Pancreas (tissue), 10 donors: ENCODE measurements around the gene NSUN2. TPM values are rescaled to one million over a fixed set of nuclear protein-coding genes. Genes with fewer than 3 reads are reported as not detected.

Experiments used
- ATAC-seq, 4 donors: fragments of 200-7000 bp; cut with Tn5 transposase; one replicate each; pipeline versions ENCODE4 v1.8.0 to v1.9.1; 2020; ENCODE audit warnings: mild to moderate bottlenecking in 4 of 4, moderate library complexity in 4 of 4
- DNase-seq, 6 donors: peaks; one replicate each; pipeline ENCODE4 v3.0.0-alpha.2; 2020
- FAIRE-seq: peaks from 2 replicates; lab custom pipeline; 2012; peaks lifted over from hg19 to GRCh38; lab: Jason Lieb, UNC
- H3K27ac ChIP-seq, 4 donors: fragments of 200-600 bp; sonication (generic); 1 replicate in 3 of 4; 2 replicates in 1 of 4; pipeline versions ENCODE4 v1.5.0 to v1.8.0; 2020
- H3K27me3 ChIP-seq, 4 donors: fragments of 200-600 bp; one replicate each; pipeline ENCODE4 v1.8.0; 2021
- H3K36me3 ChIP-seq, 3 donors: fragments of 200-600 bp; sonication (generic) in 1 of 3; one replicate each; pipeline versions ENCODE4 v1.5.0 to v1.8.0; 2020 to 2021
- H3K4me1 ChIP-seq, 3 donors: fragments of 200-600 bp; one replicate each; pipeline ENCODE4 v1.8.0; 2021
- H3K4me3 ChIP-seq, 4 donors: fragments of 200-600 bp; sonication (generic) in 2 of 4; one replicate each; pipeline versions ENCODE4 v1.5.0 to v1.8.0; 2020 to 2021
- H3K9me3 ChIP-seq, 4 donors: fragments of 200-600 bp; one replicate each; pipeline ENCODE4 v1.8.0; 2021
- WGBS, 2 donors: extraction: QIAGEN DNeasy Blood & Tissue Kit; methylation state at CpG; one replicate each; pipeline ENCODE4 v1.1.7; 2013; 5-methylcytosine and 5-hydroxymethylcytosine counted together
- intact Hi-C, 3 donors: fragments of 100-400 bp; cut with DNase I; formaldehyde crosslinking; loops; one replicate each; pipeline versions ENCODE4 v1.11.1 to v1.14.2; 2022
- polyA plus RNA-seq, 2 donors: library from polyadenylated mRNA; stranded (reverse); fragments of 200-250 nt; gene quantifications; one replicate each; pipeline ENCODE4 v1.2.3, GENCODE V29; 2013
- total RNA-seq, 6 donors: library from RNA; stranded (reverse); fragmentation: NEBNext Ultra II Directional in 4 of 6; extraction: Animal tissue kit (Norgen Biotek cat#: 25700) in 4 of 6; gene quantifications; one replicate each; pipeline versions ENCODE4 v1.2.1 to v1.2.4, GENCODE V29; 2021 to 2023
- TF ChIP-seq, protein P1 (sequence below), 4 donors: fragments of 200-600 bp; sonication (generic) in 3 of 4; IDR thresholded peaks; one replicate each; pipeline versions ENCODE4 v1.5.0 to v1.8.0; 2021; ENCODE audit warnings: antibody characterized with exemption in 4 of 4
- donor health status: healthy with polysubstance abuse.
- donor health status: DM: no; HTN: no; CAD: no; lungs with moderate emphysema.
- donor health status: DM: no; HTN: no; CAD: no.
- donor health status: control.
- donor health status: control.
- donor health status: Bipolar disorder and iron deficiency.
- donor health status: DM: yes; HTN: yes; CAD: no.
- donor health status: DM: no; HTN: no; CAD: no.
- donor health status: DM: no; HTN: no; CAD: no.
- donor health status: DM: yes; HTN: yes; CAD: no.

The NSUN2 gene
- total and polyA plus RNA-seq, 8 donors = 15.6 to 56.4 (median 20.0) TPM

- no peak for DNase-seq
- H3K4me1 ChIP-seq = peaks cover 0 to 6% (median 0%) of the 10 kb centered on the region in 3 donors
- 87 to 89% methylated on average over 10 of the region's 10 CpGs for WGBS, 2 donors
- H3K27ac ChIP-seq = no peak overlapping the region
- peaks cover 0 to 39% (median 4%) of the 10 kb centered on the region in 3 donors for H3K36me3 ChIP-seq
- ATAC-seq = no peak
- no peaks in the 10 kb centered on the region for H3K27me3 ChIP-seq
- TF ChIP-seq, protein P1, sequence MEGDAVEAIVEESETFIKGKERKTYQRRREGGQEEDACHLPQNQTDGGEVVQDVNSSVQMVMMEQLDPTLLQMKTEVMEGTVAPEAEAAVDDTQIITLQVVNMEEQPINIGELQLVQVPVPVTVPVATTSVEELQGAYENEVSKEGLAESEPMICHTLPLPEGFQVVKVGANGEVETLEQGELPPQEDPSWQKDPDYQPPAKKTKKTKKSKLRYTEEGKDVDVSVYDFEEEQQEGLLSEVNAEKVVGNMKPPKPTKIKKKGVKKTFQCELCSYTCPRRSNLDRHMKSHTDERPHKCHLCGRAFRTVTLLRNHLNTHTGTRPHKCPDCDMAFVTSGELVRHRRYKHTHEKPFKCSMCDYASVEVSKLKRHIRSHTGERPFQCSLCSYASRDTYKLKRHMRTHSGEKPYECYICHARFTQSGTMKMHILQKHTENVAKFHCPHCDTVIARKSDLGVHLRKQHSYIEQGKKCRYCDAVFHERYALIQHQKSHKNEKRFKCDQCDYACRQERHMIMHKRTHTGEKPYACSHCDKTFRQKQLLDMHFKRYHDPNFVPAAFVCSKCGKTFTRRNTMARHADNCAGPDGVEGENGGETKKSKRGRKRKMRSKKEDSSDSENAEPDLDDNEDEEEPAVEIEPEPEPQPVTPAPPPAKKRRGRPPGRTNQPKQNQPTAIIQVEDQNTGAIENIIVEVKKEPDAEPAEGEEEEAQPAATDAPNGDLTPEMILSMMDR (IDR thresholded peaks at IDR 0.05) = no peak
- no peak overlapping the region for H3K4me3 ChIP-seq
- no peak for FAIRE-seq
- intact Hi-C loops = no loop called here
- no peaks in the 10 kb centered on the region for H3K9me3 ChIP-seq
Observed at GRCh38 chr5:6626508-6626907, 6.3 kb downstream of the NSUN2 start.

GRCh38 chr5:6623941-6624340, 8.9 kb downstream of the NSUN2 start:
- 96 to 98% methylated on average over 3 of the region's 3 CpGs for WGBS, 2 donors
- H3K36me3 ChIP-seq = peaks cover 0 to 53% (median 11%) of the 10 kb centered on the region in 3 donors
- no peaks in the 10 kb centered on the region for H3K4me1 ChIP-seq
- no peak for DNase-seq
- no peaks in the 10 kb centered on the region for H3K27me3 ChIP-seq
- intact Hi-C loops = no loop called here
- no peak for ATAC-seq
- no peak for FAIRE-seq
- no peak overlapping the region for H3K27ac ChIP-seq
- H3K4me3 ChIP-seq = no peak overlapping the region
- no peaks in the 10 kb centered on the region for H3K9me3 ChIP-seq
- TF ChIP-seq, protein P1 (IDR thresholded peaks at IDR 0.05) = no peak

DNA sequence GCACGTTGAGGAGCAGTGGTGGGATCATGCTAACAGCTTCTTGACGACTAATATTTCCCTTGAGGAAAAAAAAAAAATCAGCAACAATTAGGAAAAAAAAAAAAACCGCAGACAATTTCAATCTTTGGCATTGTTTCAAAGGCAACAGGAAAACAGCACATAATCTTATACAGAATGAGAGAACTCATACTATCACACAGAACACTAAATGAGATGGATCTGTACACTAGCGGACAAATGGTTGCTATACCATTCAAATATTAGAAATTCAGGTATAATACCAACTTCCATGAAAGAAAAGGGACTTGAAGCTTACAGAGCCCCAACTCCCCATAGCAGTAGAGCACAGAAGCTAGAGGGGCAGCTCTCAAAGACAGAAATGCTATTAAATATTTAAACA, 9.6 kb downstream of the NSUN2 start:
- TF ChIP-seq, protein P1 (IDR thresholded peaks at IDR 0.05) = no peak
- peaks cover 0 to 59% (median 7%) of the 10 kb centered on the region in 3 donors for H3K36me3 ChIP-seq
- H3K4me1 ChIP-seq = no peaks in the 10 kb centered on the region
- intact Hi-C loops = no loop called here
- no peak for DNase-seq
- 92% methylated on average over 4 of the region's 4 CpGs for WGBS, 2 donors
- no peaks in the 10 kb centered on the region for H3K27me3 ChIP-seq
- no peak overlapping the region for H3K4me3 ChIP-seq
- no peak overlapping the region for H3K27ac ChIP-seq
- no peak for FAIRE-seq
- H3K9me3 ChIP-seq = no peaks in the 10 kb centered on the region
- ATAC-seq = no peak

GRCh38 chr5:6616632-6617031, 16.2 kb downstream of the NSUN2 start:
- 77 to 85% methylated on average over 6 of the region's 6 CpGs for WGBS, 2 donors

More at GRCh38 chr5:6616632-6617031, 16.2 kb downstream of the NSUN2 start:
- no peaks in the 10 kb centered on the region for H3K4me1 ChIP-seq
- H3K27ac ChIP-seq = no peak overlapping the region
- H3K27me3 ChIP-seq = no peaks in the 10 kb centered on the region
- H3K9me3 ChIP-seq = no peaks in the 10 kb centered on the region
- no peak for FAIRE-seq
- intact Hi-C loops = no loop called here
- no peak for DNase-seq
- H3K4me3 ChIP-seq = no peak overlapping the region
- ATAC-seq = no peak
- TF ChIP-seq, protein P1 (IDR thresholded peaks at IDR 0.05) = no peak
- peaks cover 4 to 62% (median 21%) of the 10 kb centered on the region in 3 donors for H3K36me3 ChIP-seq
